KG1 (cell line): Measurements from ENCODE around the gene UGT1A1.
A peak's percentile ranks its signal among the peaks of the same experiment; 100 is the strongest.
"Not testable (repeated sequence)": the region's sequence is repeated elsewhere in the genome, so short reads cannot be mapped to it uniquely, and the experiment has no call there.

Experiments
- DNase-seq: peaks from one replicate; lab custom pipeline; 2025; lab: John Stamatoyannopoulos, UW

The UGT1A1 gene

DNA sequence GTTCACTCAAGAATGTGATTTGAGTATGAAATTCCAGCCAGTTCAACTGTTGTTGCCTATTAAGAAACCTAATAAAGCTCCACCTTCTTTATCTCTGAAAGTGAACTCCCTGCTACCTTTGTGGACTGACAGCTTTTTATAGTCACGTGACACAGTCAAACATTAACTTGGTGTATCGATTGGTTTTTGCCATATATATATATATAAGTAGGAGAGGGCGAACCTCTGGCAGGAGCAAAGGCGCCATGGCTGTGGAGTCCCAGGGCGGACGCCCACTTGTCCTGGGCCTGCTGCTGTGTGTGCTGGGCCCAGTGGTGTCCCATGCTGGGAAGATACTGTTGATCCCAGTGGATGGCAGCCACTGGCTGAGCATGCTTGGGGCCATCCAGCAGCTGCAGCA is at the start of gene UGT1A1:
Gene UGT1A1 (plus strand): TSS at position 228 of the 400 bp plus-strand sequence. CDS start 18 bp downstream, at position 246.
- no peak for DNase-seq

DNA sequence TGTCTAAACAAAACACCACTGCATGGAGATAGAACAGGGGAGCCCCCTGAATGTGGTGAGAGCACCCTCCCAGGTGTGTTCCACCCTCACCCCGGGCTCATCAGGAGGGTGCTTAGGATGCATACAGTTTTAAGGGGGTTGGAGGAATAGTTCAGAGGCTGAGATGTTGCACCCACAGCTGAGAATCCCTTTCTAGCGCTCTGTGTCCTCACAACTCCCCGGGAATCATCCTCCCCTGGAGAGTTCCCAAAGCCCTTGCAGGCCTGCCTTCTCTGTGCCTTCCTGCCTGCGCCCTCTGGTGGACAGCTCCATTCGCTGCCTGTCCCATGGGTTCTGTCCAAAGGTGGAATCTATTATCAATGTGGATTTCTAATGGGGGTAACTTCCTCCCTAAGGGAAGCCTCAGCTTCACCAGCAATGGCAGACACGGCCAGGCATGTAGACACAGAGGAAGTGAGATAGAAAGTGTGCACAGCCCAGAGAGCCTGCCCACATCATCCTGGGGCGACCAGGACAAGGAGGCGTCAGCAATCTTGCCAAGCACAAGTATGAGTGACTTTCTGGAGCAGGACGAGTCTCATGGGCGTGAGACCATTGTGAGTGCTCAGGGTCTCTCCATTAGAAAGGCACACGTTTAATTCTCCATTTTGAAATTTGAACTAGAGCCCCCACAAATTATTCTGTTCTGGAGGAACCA is 48.6 kb upstream of the UGT1A1 start:
- peak; percentile 33 for DNase-seq

DNA sequence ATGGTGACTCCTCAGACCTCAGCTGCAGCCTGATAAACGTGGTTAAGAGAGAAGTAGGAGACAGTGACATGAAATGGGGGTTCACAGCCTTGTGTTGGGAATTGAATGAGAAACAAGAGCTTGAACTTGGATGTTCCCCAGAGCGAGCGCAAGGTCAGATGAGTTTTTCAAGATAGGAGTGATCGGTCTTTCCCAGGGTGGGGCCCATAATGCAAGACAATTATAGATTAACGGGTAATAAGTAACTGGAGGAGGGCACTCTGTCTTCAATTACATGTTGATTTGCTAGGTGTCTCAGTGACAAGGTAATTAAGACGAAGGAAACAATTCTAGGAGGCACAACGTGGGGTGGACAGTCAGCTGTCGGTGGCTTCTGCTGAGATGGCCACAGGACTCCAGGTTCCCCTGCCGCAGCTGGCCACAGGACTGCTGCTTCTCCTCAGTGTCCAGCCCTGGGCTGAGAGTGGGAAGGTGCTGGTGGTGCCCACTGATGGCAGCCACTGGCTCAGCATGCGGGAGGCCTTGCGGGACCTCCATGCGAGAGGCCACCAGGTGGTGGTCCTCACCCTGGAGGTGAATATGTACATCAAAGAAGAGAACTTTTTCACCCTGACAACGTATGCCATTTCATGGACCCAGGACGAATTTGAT is 47.3 kb upstream of the UGT1A1 start, which contains the start of gene UGT1A5:
Gene UGT1A5 (plus strand): TSS at position 297 of the 651 bp plus-strand sequence. CDS start 85 bp downstream, at position 382.
- no peak for DNase-seq

DNA sequence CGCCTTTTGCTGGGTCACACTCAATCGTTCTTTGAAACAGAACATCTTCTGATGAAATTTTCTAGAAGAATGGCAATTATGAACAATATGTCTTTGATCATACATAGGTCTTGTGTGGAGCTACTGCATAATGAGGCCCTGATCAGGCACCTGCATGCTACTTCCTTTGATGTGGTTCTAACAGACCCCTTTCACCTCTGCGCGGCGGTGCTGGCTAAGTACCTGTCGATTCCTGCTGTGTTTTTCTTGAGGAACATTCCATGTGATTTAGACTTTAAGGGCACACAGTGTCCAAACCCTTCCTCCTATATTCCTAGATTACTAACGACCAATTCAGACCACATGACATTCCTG is 46.8 kb upstream of the UGT1A1 start:
- no peak for DNase-seq

DNA sequence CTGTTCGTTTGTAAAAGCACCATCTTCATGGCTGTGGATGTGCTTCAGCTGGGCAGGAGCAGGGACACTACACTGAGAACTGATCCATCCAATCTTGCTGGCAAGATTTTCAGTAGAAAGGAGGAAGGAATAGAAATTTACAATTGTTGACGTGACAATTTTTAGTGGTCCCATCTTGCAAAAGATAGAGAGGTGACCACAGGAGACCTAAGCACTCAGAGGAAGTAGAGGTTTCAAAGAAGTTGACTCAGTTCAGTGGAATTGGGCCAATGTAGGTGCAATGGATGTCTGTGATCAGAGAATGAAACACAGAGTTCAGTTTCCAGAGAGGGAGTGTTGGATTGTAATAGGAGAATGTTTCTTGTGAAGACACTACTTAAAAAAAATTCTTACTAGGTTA is 45.9 kb upstream of the UGT1A1 start:
- peak; percentile 6 for DNase-seq

DNA sequence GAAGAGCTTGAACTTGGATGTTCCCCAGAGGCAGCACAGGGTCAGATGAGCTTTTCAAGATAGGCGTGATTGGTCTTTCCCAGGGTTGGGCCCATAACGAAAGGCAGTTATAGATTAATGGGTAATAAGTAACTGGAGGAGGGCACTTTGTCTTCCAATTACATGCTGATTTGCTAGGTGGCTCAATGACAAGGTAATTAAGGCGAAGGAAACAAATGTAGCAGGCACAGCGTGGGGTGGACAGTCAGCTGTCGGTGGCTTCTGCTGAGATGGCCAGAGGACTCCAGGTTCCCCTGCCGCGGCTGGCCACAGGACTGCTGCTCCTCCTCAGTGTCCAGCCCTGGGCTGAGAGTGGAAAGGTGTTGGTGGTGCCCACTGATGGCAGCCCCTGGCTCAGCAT is 41.5 kb upstream of the UGT1A1 start, which contains the start of gene UGT1A4:
Gene UGT1A4 (plus strand): TSS at position 185 of the 400 bp plus-strand sequence. CDS start 85 bp downstream, at position 270.
- no peak for DNase-seq

DNA sequence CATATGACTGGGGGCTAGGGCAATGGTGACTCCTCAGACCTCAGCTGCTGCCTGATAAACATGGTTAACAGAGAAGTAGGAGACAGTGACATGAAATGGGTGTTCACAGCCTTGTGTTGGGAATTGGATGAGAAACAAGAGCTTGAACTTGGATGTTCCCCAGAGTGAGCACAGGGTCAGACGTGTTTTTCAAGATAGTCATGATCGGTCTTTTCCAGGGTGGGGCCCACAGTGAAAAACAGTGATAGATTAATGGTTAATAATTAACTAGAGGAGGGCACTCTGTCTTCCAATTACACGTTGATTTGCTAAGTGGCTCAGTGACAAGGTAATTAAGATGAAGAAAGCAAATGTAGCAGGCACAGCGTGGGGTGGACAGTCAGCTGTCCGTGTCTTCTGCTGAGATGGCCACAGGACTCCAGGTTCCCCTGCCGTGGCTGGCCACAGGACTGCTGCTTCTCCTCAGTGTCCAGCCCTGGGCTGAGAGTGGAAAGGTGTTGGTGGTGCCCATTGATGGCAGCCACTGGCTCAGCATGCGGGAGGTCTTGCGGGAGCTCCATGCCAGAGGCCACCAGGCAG is 31.3 kb upstream of the UGT1A1 start, which contains the start of gene UGT1A3:
Gene UGT1A3 (plus strand): TSS at position 320 of the 579 bp plus-strand sequence. CDS start 85 bp downstream, at position 405.
- DNase-seq: no peak

DNA sequence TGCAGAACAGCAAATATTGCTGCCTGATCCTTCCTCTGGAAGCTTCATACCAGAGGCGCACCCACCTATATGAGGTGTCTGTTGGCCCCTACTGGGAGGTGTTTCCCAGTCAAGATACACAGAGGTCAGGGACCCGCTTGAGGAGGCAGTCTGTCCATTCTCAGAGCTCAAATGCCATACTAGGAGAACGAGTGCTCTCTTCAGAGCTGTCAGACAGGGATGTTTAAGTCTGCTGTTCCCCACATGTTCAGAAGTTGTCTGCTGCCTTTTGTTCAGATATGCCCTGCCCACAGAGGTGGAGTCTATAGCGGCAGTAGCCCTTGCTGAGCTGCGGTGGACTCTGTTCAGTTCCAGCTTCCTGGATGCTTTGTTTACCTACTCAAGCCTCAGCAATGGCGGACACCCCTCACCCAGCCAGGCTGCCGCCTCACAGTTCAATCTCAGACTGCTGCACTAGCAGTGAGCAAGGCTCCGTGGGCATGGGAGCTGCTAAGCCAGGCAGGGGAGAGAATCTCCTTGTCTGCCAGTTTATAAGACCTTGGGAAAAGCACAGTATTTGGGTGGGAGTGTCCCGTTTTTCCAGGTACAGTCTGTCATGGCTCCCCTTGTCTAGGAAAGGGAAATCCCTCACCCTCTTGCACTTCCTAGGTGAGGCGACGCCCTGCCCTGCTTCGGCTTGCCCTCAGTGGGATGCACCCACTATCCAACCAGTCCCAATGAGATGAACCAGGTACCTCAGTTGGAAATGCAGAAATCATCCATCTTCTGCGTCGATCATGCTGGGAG is 23.0 kb upstream of the UGT1A1 start:
- not testable (repeated sequence) for DNase-seq

DNA sequence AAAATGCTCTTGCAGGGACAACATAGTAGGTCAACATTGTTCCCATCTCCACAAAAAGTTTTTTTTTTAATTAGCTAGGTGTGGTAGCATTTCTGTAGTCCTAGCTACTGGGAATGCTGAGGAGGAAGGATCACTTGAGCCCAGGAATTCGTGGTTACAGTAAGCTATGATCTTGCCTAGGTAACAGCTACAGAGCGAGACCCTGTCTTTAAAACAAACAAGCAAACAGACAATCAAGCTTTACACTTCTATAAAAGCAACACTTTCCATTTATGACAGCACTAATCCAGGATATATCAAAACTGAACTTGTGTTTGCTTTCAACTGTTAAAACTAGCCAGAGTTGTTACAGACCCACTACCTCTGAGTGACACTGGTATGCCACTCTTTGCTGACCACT is 19.2 kb upstream of the UGT1A1 start:
- no peak for DNase-seq

DNA sequence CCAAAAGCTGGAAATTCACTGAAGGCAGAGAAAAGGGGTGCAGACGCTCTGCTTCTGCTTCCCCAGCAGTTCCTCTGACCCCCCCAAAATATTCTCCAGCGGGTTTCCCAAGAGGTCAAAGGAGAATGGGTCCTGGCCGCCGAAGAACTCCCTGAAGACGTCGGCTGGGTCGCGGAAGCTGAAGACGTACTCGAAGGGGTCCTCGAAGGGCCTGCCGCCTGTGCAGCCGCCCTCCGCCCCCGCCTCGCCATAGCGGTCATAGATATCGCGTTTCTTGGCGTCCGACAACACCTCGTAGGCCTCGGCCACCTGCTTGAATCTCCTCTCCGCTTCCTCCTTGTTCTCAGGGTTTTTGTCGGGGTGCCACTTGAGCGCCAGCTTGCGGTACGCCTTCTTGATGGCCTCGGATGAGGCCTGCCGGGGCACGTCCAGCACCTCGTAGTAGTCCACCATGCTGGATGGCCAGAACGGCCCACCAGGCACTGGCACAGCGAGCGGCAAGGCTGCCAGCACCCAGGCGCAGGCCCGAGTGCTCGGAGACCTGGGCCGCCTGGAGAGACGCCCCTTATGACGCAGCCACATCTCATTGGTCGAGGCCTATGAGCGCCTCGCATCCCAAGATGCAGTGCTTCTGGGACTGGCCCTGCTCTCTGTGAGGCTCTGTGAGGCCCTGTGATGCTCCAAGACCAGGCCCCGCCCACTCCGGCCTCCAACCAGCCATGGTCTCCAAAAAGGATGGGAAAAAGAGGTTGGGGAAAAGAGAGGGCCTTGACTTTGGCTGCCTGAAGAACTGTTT is 16.4 kb upstream of the UGT1A1 start:
- DNase-seq: no peak

DNA sequence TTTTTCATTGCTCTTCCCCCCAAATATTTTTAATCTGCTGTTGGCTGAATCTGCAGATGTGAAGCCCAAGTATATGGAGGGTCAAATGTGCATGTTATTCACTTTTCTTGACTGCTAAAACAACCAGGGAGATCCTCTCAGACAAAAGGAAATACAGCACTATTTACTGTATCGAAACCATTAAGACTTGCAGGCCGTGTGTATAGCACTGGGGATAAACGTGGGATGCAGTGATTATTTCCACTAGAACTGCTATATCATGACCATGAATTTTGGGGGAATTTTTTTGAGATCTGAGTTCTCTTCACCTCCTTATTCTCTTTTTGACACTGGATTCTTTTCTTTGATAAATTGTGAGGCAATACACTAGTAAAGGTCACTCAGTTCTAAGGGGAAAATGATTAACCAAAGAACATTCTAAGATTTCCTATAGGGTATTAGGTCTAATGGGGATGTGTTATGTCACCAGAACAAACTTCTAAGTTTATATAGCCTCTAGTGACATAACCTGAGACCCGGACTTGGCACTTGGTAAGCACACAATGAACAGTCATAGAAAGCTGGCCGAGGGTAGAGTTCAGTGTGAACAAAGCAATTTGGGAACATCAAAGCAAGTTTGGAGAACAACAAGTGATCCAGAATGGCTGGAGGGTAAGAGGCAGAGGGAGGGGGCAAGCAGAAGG is 14.9 kb upstream of the UGT1A1 start:
- no peak for DNase-seq

DNA sequence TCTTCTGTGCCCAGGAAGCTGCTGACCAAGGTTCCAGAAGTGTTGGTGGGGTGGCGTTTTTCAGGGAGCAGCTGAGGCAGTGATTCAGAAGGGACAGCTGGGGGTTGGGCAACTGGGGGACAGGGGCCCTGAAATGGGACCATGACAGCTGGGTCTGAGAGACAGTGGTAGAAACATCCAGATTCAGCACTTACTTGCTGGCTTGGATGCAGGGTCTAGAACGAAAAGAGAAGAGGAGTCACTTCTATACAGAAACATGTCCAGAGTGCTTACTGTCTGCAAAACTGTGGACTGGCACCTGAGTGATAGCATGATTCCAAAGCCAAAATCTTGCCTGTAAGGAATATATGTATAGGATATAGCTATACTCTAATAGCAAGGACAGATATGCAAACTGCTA is 14.2 kb upstream of the UGT1A1 start:
- not testable (repeated sequence) for DNase-seq

DNA sequence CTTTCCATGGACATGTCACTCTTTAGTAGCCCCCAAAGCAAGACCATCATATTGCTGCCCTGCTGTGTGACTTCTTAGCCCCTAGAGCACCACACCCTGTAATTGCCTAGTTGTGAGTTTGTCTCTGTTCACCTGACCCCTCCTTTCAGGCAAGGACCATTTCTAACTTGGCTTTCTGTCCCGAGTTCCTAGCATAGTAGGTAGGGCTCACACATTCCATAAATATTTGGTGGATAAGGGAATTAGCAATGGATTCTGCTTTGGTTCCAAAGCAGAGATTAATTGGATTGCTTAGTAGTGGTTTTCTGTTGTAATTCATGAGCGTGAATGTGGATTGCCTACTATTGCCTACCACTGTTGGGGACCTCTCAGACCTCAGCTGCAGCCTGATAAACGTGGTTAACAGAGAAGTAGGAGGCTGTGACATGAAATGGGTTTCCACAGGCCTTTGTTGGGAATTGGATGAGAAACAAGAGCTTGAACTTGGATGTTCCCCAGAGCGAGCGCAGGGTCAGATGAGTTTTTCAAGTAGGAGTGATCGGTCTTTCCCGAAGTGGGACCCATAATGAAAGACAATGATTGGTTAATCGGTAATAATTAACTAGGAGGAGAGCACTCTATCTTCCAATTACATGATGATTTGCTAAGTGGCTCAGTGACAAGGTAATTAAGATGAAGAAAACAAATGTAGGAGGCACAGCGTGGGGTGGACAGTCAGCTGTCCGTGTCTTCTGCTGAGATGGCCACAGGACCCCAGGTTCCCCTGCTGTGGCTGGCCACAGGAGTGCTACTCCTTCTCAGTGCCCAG is 13.4 kb upstream of the UGT1A1 start:
- DNase-seq: no peak

DNA sequence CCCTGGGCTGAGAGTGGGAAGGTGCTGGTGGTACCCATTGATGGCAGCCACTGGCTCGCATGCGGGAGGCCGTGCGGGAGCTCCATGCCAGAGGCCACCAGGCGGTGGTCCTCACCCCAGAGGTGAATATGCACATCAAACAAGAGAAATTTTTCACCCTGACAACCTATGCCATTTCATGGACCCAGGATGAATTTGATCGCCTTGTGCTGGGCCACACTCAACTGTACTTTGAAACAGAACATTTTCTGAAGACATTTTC is 12.9 kb upstream of the UGT1A1 start:
- no peak for DNase-seq

DNA sequence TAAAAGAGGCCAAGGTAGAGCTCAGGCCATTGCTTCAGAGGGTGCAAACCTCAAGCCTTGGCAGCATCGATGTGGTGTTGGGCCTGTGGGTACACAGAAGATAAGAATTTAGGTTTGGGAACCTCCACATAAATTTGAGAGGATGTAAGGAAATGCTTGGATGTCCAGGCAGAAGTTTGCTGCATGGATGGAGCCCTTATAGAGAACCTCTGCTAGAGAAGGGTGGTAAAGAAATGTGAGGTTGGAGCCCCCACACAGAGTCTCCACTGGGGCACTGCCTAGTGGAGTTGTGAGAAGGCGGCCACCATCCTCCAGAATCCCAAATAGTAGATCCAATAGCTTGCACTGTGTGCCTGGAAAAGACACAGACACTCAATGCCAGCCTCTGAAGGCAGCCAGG is 9.4 kb upstream of the UGT1A1 start:
- DNase-seq: not testable (repeated sequence)

DNA sequence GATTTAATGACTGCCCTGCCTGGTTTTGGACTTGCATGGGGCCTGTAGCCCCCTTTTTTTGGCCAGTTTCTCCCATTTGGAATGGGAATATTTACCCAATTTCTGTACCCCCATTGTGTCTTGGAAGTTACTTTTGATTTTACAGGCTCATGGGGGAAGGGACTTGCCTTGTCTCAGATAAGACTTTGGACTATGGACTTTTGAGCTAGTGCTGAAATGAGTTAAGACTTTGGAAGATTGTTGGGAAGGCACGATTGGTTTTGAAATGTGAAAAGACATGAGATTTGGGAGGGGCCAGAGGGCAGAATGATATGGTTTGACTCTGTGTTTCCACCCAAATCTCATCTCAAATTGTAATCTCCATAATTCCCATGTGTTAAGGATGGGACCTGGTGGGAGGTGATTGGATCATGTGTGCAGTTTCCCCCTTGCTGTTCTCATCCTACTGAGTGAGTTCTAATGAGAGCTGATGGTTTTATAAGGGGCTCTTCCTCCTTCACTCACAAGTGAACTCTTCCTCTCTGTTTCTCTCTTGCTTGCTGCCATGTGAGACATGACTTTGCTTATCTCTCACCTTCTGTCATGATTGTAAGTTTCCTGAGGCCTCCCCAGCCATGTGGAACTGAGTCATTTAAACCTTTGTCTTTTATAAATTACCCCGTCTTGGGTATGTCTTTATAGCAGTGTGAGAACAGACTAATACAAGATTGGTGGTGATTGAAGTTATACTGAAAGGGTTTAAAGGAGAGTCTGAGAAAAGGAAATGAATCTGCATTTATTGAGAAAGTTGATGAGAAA is 8.7 kb upstream of the UGT1A1 start:
- DNase-seq: not testable (repeated sequence)

DNA sequence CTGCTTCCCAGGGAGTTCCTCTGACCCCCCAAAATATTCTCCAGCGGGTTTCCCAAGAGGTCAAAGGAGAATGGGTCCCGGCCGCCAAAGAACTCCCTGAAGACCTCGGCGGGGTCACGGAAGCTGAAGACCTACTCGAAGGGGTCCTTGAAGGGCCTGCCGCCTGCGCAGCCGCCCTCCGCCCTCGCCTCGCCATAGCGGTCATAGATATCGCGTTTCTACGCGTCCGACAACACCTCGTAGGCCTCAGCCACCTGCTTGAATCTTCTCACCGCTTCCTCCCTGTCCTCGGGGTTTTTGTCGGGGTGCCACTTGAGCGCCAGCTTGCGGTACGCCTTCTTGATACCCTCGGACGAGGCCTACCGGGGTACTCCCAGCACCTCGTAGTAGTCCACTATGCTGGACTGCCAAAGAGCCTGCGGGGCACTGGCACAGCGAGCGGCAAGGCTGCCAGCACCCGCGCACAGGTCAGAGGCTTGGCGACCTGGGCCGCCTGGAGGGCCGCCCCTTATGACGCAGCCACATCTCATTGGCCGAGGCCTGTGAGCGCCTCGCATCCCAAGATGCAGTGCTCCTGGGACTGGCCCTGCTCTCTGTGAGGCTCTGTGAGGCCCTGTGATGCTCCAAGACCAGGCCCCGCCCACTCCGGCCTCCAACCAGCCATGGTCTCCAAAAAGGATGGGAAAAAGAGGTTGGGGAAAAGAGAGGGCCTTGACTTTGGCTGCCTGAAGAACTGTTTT is 5.0 kb upstream of the UGT1A1 start:
- DNase-seq: no peak

DNA sequence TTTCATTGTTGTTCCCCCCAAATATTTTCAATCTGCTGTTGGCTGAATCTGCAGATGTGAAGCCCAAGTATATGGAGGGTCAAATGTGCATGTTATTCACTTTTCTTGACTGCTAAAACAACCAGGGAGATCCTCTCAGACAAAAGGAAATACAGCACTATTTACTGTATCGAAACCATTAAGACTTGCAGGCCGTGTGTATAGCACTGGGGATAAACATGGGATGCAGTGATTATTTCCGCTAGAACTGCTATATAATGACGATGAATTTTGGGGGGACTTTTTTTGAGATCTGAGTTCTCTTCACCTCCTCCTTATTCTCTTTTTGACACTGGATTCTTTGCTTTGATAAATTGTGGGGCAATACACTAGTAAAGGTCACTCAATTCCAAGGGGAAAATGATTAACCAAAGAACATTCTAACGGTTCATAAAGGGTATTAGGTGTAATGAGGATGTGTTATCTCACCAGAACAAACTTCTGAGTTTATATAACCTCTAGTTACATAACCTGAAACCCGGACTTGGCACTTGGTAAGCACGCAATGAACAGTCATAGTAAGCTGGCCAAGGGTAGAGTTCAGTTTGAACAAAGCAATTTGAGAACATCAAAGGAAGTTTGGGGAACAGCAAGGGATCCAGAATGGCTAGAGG is 3.5 kb upstream of the UGT1A1 start:
- no peak for DNase-seq
